GM10847 (cell line): ENCODE measurements around the gene OGT.

Source experiments
- POLR2A ChIP-seq: IDR thresholded peaks from 2 replicates; pipeline ENCODE4 v1.6.1; 2011; ENCODE audit not compliant: insufficient read length; ENCODE audit errors: extremely low read depth

OGT gene

DNA sequence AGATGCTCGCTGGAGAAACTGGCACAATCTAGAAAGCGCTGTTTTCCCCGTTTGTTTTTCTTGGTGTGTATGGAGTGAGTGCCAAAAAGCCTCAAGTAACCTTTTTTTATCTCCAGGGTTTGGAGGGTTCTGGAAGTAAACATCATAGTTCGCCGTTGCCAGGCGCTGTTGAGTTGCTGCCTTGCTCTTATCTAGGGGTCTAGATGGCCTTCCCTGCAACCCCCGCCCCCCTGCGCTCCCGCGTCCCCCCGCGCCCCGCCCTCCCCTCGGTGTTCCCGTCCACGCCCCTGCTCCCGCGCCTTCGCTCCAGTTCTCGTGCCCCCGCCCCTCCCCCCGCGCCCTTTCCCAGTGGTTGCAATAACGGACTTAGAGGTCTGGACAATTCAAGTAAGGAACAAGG, 44.8 kb downstream of the OGT start:
- no peak for TF ChIP-seq POLR2A

DNA sequence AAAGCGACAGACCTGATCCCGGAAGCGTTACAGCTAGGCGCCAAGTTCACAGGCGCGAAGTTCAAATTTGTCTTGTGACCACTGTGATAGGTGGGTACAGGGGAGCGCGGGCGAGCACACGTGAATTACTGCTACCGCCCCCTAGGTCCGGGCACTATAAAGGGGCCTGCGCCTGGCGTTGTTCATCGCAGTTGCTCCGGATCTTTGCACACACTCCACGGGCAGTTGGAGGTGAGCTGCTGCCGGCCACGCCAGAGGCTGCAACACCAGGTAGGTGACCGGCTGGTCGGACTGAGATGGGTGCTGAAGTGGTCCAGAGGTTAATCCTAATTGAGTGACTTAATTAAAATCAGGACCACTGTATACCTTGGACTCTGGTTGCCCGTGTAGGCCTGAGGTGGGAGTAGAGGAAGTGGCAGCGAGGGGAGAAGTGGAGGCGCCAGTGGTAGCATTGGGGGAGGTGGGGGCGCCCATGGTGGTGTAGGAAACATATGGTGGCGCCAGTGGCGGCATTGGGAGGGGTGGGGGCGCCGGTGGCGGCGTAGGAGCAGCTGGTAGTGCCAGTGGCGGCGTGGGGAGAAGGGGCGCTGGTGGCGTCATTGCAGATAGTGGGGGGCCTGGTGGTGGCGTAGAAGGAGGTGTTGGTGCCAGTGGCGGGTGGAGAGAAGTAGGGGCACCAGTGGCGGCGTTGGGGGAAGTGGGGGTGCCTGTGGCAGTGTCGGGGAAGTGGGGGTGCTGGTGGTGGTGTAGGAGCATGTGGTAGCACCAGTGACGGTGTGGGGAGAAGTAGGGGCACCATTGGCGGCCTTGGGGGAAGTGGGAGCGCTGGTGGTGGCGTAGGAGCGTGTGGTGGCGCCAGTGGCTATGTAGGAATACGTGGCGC, 45.6 kb downstream of the OGT start, which contains the start of gene GCNA:
Gene GCNA (plus strand): TSS at position 185 of the 883 bp plus-strand sequence. CDS start 2,385 bp downstream, outside the sequence.
- no peak for TF ChIP-seq POLR2A

DNA sequence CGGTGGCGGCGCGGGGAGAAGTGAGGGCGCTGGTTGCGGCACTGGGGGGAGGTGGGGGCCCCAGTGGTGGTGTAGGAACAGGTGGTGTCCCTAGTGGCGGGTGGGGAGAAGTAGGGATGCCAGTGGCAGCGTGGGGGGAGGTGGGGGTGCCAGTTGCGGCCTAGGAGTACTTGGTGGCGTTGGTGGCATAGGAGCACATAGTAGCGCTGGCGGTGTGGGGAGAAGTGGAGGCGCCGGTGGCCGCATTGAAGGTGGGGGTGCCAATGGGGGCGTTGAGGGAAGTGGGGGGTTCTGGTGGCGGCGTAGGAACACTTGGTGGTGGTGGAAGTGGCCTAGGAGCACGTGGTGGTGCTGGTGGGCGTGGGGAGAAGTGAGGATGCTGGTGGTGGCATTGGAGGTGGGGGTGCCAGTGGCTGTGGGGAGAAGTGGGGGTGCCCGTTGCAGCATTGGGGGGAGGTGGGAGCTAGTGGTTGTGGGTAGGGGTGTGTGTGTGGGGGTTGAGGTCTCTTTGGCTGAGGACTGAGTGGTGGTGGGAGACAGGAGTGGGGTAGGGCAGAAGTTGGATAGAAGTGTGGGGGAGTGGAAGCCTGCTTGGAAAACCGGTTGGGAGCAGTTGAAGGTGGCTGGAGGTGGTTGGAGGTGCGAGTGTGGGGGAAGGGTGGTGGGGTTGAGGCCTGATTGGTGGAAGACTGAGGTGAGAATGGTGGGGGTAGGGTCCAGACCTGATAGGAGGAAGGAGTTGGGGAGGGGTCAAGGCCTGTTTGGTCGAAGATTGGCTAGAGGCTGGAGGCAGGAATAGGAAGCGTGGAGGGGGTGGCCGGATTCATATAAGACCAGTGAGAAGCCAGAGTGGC, 46.5 kb downstream of the OGT start:
- TF ChIP-seq POLR2A, result no peak

DNA sequence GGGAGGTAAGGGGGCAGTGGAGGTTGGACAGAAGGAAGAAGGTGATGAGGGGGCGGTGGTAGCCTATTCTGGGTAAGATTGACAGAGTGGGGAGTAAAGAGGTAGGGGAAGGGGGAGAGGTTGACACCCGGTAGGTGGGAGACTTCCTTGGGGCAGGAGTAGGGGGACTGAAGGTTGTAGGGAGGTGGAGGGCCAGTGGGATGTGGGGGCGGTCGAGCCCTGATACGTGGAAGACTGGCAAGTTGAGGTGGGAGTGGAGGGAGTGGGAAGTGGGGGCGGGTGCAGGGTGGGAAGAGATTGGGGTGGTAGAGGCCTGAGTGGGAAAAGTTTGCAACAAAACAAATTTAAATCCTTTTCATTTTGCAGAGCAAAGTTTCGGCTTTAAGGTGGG, 47.1 kb downstream of the OGT start:
- TF ChIP-seq POLR2A, result no peak

DNA sequence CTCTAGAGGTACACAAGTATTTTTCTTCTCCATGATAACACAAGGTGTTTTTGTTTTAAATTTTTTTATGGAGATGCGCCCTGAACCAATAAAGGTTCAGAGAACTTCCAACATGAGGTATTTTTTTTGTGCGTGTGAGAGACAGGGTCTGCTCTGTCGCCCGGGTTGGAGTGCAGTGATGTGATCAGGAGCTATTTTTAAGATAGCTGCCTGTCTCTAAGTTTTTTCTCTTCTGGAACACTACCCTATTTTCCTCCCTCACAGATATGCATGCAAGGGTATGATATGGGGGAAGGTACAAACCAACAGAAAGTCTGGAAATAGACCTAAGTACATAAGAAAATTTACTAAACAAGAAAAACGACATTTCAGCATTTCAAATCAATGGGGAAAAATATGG, 48.3 kb downstream of the OGT start:
- TF ChIP-seq POLR2A, result no peak

DNA sequence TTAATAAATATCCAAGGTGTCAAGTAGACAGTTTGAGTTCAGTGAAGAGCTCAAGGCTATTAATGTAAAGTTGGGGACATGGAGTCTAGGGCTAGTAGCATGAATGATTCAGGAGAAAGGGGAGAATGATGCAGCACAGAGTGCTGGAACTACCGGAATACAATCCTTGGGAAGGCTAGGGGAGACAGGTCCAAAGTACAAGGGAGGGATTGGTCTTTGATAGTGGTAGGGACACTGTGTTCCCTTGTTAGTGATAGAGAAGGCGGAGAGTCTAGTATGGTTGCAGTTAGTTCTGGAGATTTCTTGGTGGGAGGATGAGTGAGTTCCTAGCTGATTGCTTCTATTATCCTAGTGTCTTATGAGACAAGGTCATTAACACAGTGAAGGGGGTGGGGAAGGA, 54.0 kb downstream of the OGT start:
- no peak for TF ChIP-seq POLR2A

DNA sequence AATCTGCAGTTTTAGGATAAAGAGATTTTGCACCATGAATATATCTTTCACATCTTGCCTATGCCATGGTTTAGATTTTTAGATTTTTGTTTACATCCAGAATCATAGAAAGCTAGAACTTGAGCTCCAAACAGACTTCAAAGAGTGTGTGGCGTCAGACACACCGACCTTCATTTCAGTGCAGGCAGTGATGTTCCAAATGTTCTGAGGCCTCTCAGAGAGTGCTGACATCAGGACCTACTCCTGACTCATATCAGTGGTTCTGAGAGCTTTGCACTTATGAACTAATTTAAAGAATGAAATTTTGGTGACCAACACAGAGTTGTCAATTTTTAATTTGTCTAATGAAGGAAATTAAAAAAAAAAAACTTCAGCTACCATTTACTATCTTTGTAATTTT, 67.1 kb downstream of the OGT start:
- no peak for TF ChIP-seq POLR2A

DNA sequence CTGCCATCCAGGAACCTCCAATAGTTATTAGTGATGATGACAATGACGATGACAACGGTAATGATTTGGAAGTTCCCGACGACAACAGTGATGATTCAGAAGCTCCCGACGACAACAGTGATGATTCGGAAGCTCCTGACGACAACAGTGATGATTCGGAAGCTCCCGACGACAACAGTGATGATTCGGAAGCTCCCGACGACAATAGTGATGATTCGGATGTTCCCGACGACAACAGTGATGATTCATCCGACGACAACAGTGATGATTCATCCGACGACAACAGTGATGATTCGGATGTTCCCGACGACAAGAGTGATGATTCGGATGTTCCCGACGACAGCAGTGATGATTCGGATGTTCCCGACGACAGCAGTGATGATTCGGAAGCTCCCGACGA, 70.7 kb downstream of the OGT start:
- no peak for TF ChIP-seq POLR2A

DNA sequence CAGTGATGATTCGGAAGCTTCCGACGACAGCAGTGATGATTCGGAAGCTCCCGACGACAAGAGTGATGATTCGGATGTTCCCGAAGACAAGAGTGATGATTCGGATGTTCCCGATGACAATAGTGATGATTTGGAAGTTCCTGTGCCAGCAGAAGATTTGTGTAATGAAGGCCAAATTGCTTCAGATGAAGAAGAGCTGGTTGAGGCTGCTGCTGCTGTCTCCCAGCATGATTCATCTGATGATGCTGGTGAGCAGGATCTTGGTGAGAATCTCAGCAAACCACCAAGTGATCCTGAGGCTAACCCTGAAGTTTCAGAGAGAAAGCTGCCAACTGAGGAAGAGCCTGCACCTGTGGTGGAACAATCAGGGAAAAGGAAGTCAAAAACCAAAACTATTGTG, 71.2 kb downstream of the OGT start:
- no peak for TF ChIP-seq POLR2A

DNA sequence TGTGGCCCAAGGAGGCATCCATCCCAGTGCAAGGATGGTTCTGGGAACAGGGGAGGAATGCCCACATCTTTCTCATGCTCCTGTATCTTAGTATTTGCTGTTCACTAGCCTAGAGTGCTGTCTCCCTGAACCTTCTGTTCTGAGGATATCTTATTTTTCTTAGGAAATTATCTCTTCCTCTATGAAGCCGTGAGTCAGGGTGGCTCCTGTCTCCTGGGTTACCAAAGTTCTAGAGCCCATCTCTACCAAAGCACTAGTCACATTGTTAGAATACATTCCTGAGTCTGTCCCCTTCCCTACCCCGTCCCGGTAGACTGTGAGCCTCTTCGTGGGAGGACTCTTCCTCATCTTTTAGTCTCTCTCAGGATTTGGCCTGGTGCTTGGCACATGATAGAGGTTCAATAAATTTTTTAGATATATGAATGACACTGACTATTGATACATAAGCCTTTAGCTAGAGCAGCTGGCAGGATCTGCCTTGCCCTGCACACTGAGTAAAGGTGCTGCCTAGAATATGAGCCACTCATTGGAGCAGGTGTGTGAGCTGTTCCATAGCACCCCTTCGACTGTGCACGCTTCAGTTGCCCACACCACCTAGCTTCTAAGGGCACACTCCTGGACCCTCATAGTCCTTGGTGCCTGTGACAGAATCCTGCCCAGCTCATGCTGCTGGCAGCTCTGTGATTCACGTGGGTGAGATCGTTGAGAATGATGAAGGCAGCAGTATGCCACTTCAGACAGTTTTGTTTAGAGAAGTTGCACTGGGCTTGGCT, 72.1 kb downstream of the OGT start:
- TF ChIP-seq POLR2A, result no peak

DNA sequence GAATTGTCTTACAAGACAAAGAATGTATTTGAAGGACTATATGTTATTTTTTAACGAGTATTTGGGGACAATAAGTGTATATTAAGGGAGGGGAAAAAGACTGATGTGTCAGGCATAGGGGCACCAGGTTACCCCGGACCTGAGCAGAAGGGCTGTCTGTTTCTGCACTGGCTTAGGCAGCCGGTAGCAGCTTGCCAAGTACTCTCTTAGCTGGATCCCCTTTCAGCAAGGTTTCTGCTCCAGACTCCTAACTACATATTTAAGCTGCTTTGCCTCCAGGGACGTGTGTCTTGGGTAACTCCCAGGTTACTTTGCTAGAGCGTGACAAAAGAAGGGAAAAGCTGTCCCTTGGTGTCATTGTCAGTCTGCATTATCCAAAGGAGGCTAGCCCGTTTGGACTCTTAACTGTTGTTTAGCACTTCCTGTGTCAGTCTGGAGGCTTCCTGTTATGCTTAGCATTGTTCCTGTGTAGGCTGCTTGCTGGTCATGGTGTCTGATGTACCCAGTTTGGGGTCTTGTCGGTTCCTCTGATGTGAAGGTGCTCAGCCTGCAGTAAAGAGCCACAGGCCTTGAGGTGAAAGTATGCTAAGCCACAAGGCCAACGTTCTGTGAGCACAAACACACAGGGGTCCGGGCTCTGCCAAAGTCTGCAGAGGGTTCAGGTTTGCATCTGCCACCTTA, 73.8 kb downstream of the OGT start:
- no peak for TF ChIP-seq POLR2A

DNA sequence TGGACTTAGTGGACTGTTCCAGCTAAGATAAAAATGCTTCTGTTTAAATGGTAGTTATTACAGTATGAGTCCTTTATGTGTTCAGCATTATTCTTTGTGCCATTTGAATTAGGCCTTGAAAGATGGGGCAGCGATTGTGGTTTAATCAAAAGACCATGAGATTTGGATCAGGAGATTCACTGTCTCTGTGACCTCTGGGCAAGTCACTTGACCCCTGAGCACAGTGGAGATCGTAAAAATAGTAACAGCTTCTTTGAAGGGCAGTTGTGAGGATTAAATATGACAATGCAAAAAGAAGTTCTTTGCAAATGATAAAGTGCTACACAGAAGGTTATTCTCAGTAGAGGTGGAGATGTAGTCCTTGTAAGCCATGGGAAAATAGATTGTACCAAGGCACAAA, 74.6 kb downstream of the OGT start:
- no peak for TF ChIP-seq POLR2A

DNA sequence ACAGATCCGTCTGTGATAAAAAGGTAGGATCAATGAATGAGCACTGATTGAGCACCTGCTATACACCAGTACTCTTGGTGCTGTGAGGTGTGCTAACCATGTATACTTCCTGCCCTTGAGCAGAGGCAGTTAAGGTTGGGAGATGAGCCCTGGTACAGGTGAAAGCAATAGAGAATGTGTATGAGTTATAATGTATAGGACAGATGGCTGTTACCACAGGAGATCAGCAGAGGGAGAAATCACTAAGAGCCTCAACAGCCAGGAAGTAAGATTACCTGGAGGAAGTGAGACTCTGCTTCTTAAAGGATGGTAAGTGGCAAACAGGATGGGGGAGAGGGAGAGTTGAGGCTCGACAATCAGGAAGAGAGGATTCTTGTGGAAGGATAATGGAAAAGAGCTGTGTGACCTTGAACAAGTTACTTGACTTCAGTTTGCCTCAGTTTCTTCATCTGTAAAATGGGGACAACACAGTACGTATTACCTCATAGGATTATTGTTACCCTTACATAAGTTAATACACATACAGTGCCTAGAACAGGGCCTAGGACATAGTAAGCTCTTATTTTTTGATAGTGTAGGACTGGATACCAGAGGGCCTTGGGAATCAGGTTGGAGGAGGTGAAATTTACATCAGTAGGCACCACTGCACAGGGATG, 76.3 kb downstream of the OGT start:
- TF ChIP-seq POLR2A, result no peak

DNA sequence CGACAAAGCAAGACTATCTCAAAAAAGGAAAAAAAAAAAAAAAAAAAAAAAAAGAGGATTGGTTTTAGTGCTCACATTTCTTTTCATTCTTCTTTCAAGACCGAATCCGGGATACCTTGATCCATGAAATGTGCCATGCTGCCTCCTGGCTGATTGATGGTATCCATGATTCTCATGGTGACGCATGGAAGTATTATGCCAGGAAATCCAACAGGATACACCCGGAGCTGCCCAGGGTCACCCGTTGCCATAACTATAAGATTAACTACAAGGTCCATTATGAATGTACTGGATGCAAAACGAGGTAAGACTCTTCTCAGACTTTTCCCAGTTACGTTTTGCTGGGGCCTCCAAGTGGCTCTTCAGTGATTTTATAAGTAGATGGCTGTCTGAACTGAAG, 79.4 kb downstream of the OGT start:
- TF ChIP-seq POLR2A, result no peak

DNA sequence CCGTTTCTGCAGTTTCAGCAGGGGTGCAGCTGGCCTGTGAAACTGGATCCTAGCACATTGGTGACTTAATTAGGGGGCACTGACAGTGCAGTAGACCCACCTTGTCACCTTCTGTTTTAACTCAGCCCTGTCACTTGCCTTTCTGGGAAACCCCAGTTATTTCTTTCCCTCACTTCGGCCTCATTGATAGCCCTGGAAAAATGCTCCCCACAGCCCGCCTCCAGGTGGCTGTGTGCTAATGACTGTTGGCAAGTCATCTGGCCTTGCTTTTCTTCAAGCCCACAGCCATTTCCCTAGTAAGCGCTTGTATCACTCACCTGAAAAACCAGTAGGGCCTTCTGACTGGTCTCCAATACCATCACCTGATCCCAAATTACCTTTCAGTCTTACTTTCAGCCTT, 82.2 kb downstream of the OGT start:
- no peak for TF ChIP-seq POLR2A

DNA sequence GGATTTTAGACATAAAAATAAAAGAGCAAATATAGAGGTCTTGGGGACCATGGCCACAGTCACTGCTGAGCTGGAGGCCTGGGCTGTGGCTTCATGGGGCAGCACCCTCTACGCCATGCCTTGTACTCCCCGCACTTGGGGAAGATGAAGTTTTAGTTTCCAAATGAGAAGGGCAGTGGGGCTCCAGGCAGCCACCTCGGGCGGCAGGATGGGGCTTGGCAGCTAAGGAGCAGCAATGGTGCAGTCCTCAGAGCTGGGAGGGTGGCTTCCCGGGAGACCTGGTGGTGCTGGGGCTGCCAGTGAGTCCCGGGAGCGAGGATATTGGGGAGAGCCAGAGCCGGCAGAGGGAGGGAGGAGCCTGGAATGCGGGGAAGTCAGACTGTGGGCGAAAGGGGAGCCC, 83.0 kb downstream of the OGT start:
- TF ChIP-seq POLR2A, result no peak
